Progenitor cell of endocrine pancreas (in vitro differentiated cells): ENCODE measurements around the gene ARHGAP26. TPM values are rescaled to one million over a fixed set of nuclear protein-coding genes. Genes with fewer than 3 reads are reported as not detected.

Experiments used
- DNase-seq: peaks from one replicate; pipeline ENCODE4 v3.0.0; 2021; ENCODE audit warnings: low spot score; ENCODE audit not compliant: unreplicated experiment
- H3K27ac Mint-ChIP-seq: 2 replicates; pipeline ENCODE4 v1.8.0; 2021; ENCODE audit warnings: mild to moderate bottlenecking, moderate library complexity, mixed read lengths
- H3K27me3 Mint-ChIP-seq: 2 replicates; pipeline ENCODE4 v1.8.0; 2021; ENCODE audit warnings: mixed read lengths
- H3K36me3 Mint-ChIP-seq: 2 replicates; pipeline ENCODE4 v1.8.0; 2022; ENCODE audit warnings: mixed read lengths; ENCODE audit not compliant: insufficient read depth
- H3K4me1 Mint-ChIP-seq: 2 replicates; pipeline ENCODE4 v1.8.0; 2021; ENCODE audit warnings: low read depth, mixed read lengths
- H3K4me3 Mint-ChIP-seq: 2 replicates; pipeline ENCODE4 v1.8.0; 2021; ENCODE audit warnings: low read depth, mild to moderate bottlenecking, moderate library complexity, mixed read lengths
- H3K9me3 Mint-ChIP-seq: 2 replicates; pipeline ENCODE4 v1.8.0; 2021; ENCODE audit warnings: low read depth, mixed read lengths
- CTCF ChIP-seq: fragments of 200-600 bp; sonication (generic); IDR thresholded peaks from one replicate; pipeline ENCODE4 v1.5.0; 2021; ENCODE audit warnings: antibody characterized with exemption, mild to moderate bottlenecking; ENCODE audit not compliant: unreplicated experiment
- total RNA-seq: library from RNA; stranded (reverse); gene quantifications from 2 replicates; pipeline ENCODE4 v1.2.1, GENCODE V29; 2021

Gene ARHGAP26
- total RNA-seq, 1 donor from 2014 or later = 21.3 TPM

- DNase-seq = no peak
- Mint-ChIP-seq H3K27ac (no peak overlapping the region), H3K4me1 (peaks cover 8% of the 10 kb centered on the region), H3K27me3 (no peaks in the 10 kb centered on the region), H3K9me3 (no peaks in the 10 kb centered on the region), H3K4me3 (no peak overlapping the region), H3K36me3 (no peaks in the 10 kb centered on the region)
- no peak for TF ChIP-seq CTCF
Measured at GRCh38 chr5:143119881-143120341, 349.7 kb downstream of the ARHGAP26 start.

- Mint-ChIP-seq H3K36me3 (no peaks in the 10 kb centered on the region), H3K27ac (no peak overlapping the region), H3K9me3 (no peaks in the 10 kb centered on the region), H3K27me3 (no peaks in the 10 kb centered on the region), H3K4me3 (no peak overlapping the region), H3K4me1 (peaks cover 8% of the 10 kb centered on the region)
- no peak for TF ChIP-seq CTCF
- DNase-seq = no peak
Measured at GRCh38 chr5:143120460-143121134, 350.4 kb downstream of the ARHGAP26 start.

GRCh38 chr5:143121135-143121475 is 350.9 kb downstream of the ARHGAP26 start:
- no peak for TF ChIP-seq CTCF
- Mint-ChIP-seq H3K36me3 (no peaks in the 10 kb centered on the region), H3K4me1 (peaks cover 11% of the 10 kb centered on the region), H3K27me3 (no peaks in the 10 kb centered on the region), H3K9me3 (no peaks in the 10 kb centered on the region), H3K27ac (no peak overlapping the region), H3K4me3 (no peak overlapping the region)
- DNase-seq = no peak

- no peak overlapping the region for H3K4me3 Mint-ChIP-seq
- H3K4me1 Mint-ChIP-seq = peaks cover 11% of the 10 kb centered on the region
- TF ChIP-seq CTCF = no peak
- DNase-seq = no peak
- H3K36me3 Mint-ChIP-seq = no peaks in the 10 kb centered on the region
- H3K27ac Mint-ChIP-seq = no peak overlapping the region
- H3K27me3 Mint-ChIP-seq = no peaks in the 10 kb centered on the region
- no peaks in the 10 kb centered on the region for H3K9me3 Mint-ChIP-seq
Measured at GRCh38 chr5:143124593-143124992, 354.4 kb downstream of the ARHGAP26 start.

GRCh38 chr5:143126174-143127019 is 356.2 kb downstream of the ARHGAP26 start:
- Mint-ChIP-seq H3K27ac (no peak overlapping the region), H3K9me3 (no peaks in the 10 kb centered on the region), H3K36me3 (no peaks in the 10 kb centered on the region), H3K27me3 (no peaks in the 10 kb centered on the region), H3K4me1 (peaks cover 5% of the 10 kb centered on the region), H3K4me3 (no peak overlapping the region)
- DNase-seq = no peak
- TF ChIP-seq CTCF = no peak
